ENCODE measurements around the gene ZNF444.

Gene ZNF444

GRCh38 chr19:56115490-56115889 is 25.6 kb upstream of the ZNF444 start:
- Histone ChIP-seq H3K27ac (ENCODE audit: low read depth, low read length) (no peak overlapping the region), H3K9me3 (ENCODE audit: control insufficient read depth in 1 of 2, low read length in 2 of 2) (no peaks in the 10 kb centered on the region), H3K4me1 (ENCODE audit: control insufficient read depth in 1 of 2, insufficient read depth in 2 of 2, low read length in 2 of 2) (peaks cover 69 to 77% of the 10 kb centered on the region in 2 donors)

GRCh38 chr19:56116606-56117005 is 24.5 kb upstream of the ZNF444 start:
- no peak overlapping the region for H3K27ac ChIP-seq (ENCODE audit: low read depth, low read length)
- H3K27me3 ChIP-seq (ENCODE audit: control insufficient read depth in 1 of 2, insufficient read depth in 2 of 2, low read length in 2 of 2), result no peaks in the 10 kb centered on the region
- H3K9ac ChIP-seq (ENCODE audit: low read depth in 1 of 2, low read length in 2 of 2), result no peak overlapping the region

More at GRCh38 chr19:56115490-56115889, 25.6 kb upstream of the ZNF444 start:
- Histone ChIP-seq H3K27me3 (ENCODE audit: control insufficient read depth in 1 of 2, insufficient read depth in 2 of 2, low read length in 2 of 2) (no peaks in the 10 kb centered on the region), H3K9ac (ENCODE audit: low read depth in 1 of 2, low read length in 2 of 2) (no peak overlapping the region), H3K36me3 (ENCODE audit: control insufficient read depth in 1 of 2, insufficient read depth in 2 of 2, low read length in 2 of 2) (peaks cover 2 to 12% of the 10 kb centered on the region in 2 donors), H3K4me3 (ENCODE audit: low read depth in 1 of 2, low read length in 2 of 2) (no peak overlapping the region)

GRCh38 chr19:56117376-56117884 is 23.7 kb upstream of the ZNF444 start:
- H3K27ac ChIP-seq (ENCODE audit: low read depth, low read length), result no peak overlapping the region
- H3K4me3 ChIP-seq (ENCODE audit: low read depth in 1 of 2, low read length in 2 of 2), result peak overlapping the region in 1 of 2 donors; percentile 6
- H3K27me3 ChIP-seq (ENCODE audit: control insufficient read depth in 1 of 2, insufficient read depth in 2 of 2, low read length in 2 of 2), result no peaks in the 10 kb centered on the region
- H3K9me3 ChIP-seq (ENCODE audit: control insufficient read depth in 1 of 2, low read length in 2 of 2), result no peaks in the 10 kb centered on the region
- peaks cover 2 to 12% of the 10 kb centered on the region in 2 donors for H3K36me3 ChIP-seq (ENCODE audit: control insufficient read depth in 1 of 2, insufficient read depth in 2 of 2, low read length in 2 of 2)
- H3K9ac ChIP-seq (ENCODE audit: low read depth in 1 of 2, low read length in 2 of 2), result no peak overlapping the region
- H3K4me1 ChIP-seq (ENCODE audit: control insufficient read depth in 1 of 2, insufficient read depth in 2 of 2, low read length in 2 of 2), result peaks cover 55 to 64% of the 10 kb centered on the region in 2 donors

More at GRCh38 chr19:56116606-56117005, 24.5 kb upstream of the ZNF444 start:
- H3K9me3 ChIP-seq (ENCODE audit: control insufficient read depth in 1 of 2, low read length in 2 of 2), result no peaks in the 10 kb centered on the region
- H3K36me3 ChIP-seq (ENCODE audit: control insufficient read depth in 1 of 2, insufficient read depth in 2 of 2, low read length in 2 of 2), result peaks cover 2 to 12% of the 10 kb centered on the region in 2 donors
- H3K4me1 ChIP-seq (ENCODE audit: control insufficient read depth in 1 of 2, insufficient read depth in 2 of 2, low read length in 2 of 2), result peaks cover 58 to 67% of the 10 kb centered on the region in 2 donors
- H3K4me3 ChIP-seq (ENCODE audit: low read depth in 1 of 2, low read length in 2 of 2), result no peak overlapping the region

- Histone ChIP-seq H3K27ac (ENCODE audit: low read depth, low read length) (no peak overlapping the region), H3K9ac (ENCODE audit: low read depth in 1 of 2, low read length in 2 of 2) (no peak overlapping the region)
Observed at GRCh38 chr19:56117889-56118288, 23.2 kb upstream of the ZNF444 start.

GRCh38 chr19:56118666-56119581 is 22.2 kb upstream of the ZNF444 start:
- peak overlapping the region; percentile 69 to 79 for H3K4me3 ChIP-seq (ENCODE audit: low read depth in 1 of 2, low read length in 2 of 2)
- H3K4me1 ChIP-seq (ENCODE audit: control insufficient read depth in 1 of 2, insufficient read depth in 2 of 2, low read length in 2 of 2), result peaks cover 44 to 52% of the 10 kb centered on the region in 2 donors
- no peaks in the 10 kb centered on the region for H3K27me3 ChIP-seq (ENCODE audit: control insufficient read depth in 1 of 2, insufficient read depth in 2 of 2, low read length in 2 of 2)
- peak overlapping the region; percentile 93 for H3K27ac ChIP-seq (ENCODE audit: low read depth, low read length)
- peaks cover 2 to 12% of the 10 kb centered on the region in 2 donors for H3K36me3 ChIP-seq (ENCODE audit: control insufficient read depth in 1 of 2, insufficient read depth in 2 of 2, low read length in 2 of 2)
- H3K9ac ChIP-seq (ENCODE audit: low read depth in 1 of 2, low read length in 2 of 2), result peak overlapping the region; percentile 80 to 82
- no peaks in the 10 kb centered on the region for H3K9me3 ChIP-seq (ENCODE audit: control insufficient read depth in 1 of 2, low read length in 2 of 2)

More at GRCh38 chr19:56117889-56118288, 23.2 kb upstream of the ZNF444 start:
- Histone ChIP-seq H3K9me3 (ENCODE audit: control insufficient read depth in 1 of 2, low read length in 2 of 2) (no peaks in the 10 kb centered on the region), H3K27me3 (ENCODE audit: control insufficient read depth in 1 of 2, insufficient read depth in 2 of 2, low read length in 2 of 2) (no peaks in the 10 kb centered on the region), H3K4me3 (ENCODE audit: low read depth in 1 of 2, low read length in 2 of 2) (no peak overlapping the region), H3K4me1 (ENCODE audit: control insufficient read depth in 1 of 2, insufficient read depth in 2 of 2, low read length in 2 of 2) (peaks cover 51 to 61% of the 10 kb centered on the region in 2 donors), H3K36me3 (ENCODE audit: control insufficient read depth in 1 of 2, insufficient read depth in 2 of 2, low read length in 2 of 2) (peaks cover 2 to 12% of the 10 kb centered on the region in 2 donors)

GRCh38 chr19:56119582-56119978 is 21.5 kb upstream of the ZNF444 start:
- H3K4me3 ChIP-seq (ENCODE audit: low read depth in 1 of 2, low read length in 2 of 2), result peak overlapping the region; percentile 69 to 79
- peaks cover 43 to 48% of the 10 kb centered on the region in 2 donors for H3K4me1 ChIP-seq (ENCODE audit: control insufficient read depth in 1 of 2, insufficient read depth in 2 of 2, low read length in 2 of 2)
- H3K27me3 ChIP-seq (ENCODE audit: control insufficient read depth in 1 of 2, insufficient read depth in 2 of 2, low read length in 2 of 2), result no peaks in the 10 kb centered on the region
- peaks cover 2 to 12% of the 10 kb centered on the region in 2 donors for H3K36me3 ChIP-seq (ENCODE audit: control insufficient read depth in 1 of 2, insufficient read depth in 2 of 2, low read length in 2 of 2)
- no peaks in the 10 kb centered on the region for H3K9me3 ChIP-seq (ENCODE audit: control insufficient read depth in 1 of 2, low read length in 2 of 2)
- H3K9ac ChIP-seq (ENCODE audit: low read depth in 1 of 2, low read length in 2 of 2), result peak overlapping the region; percentile 80 to 82
- peak overlapping the region; percentile 93 for H3K27ac ChIP-seq (ENCODE audit: low read depth, low read length)

GRCh38 chr19:56120002-56120370 is 21.1 kb upstream of the ZNF444 start:
- Histone ChIP-seq H3K9me3 (ENCODE audit: control insufficient read depth in 1 of 2, low read length in 2 of 2) (no peaks in the 10 kb centered on the region), H3K4me1 (ENCODE audit: control insufficient read depth in 1 of 2, insufficient read depth in 2 of 2, low read length in 2 of 2) (peaks cover 39 to 44% of the 10 kb centered on the region in 2 donors), H3K27me3 (ENCODE audit: control insufficient read depth in 1 of 2, insufficient read depth in 2 of 2, low read length in 2 of 2) (no peaks in the 10 kb centered on the region), H3K27ac (ENCODE audit: low read depth, low read length) (peak overlapping the region; percentile 93), H3K36me3 (ENCODE audit: control insufficient read depth in 1 of 2, insufficient read depth in 2 of 2, low read length in 2 of 2) (peaks cover 2 to 10% of the 10 kb centered on the region in 2 donors), H3K9ac (ENCODE audit: low read depth in 1 of 2, low read length in 2 of 2) (peak overlapping the region; percentile 80 to 82), H3K4me3 (ENCODE audit: low read depth in 1 of 2, low read length in 2 of 2) (peak overlapping the region; percentile 69 to 79)

GRCh38 chr19:56120371-56121179 is 20.5 kb upstream of the ZNF444 start:
- Histone ChIP-seq H3K9ac (ENCODE audit: low read depth in 1 of 2, low read length in 2 of 2) (peak overlapping the region; percentile 80 to 82), H3K4me1 (ENCODE audit: control insufficient read depth in 1 of 2, insufficient read depth in 2 of 2, low read length in 2 of 2) (peaks cover 38 to 44% of the 10 kb centered on the region in 2 donors)

GRCh38 chr19:56121180-56122167 is 19.6 kb upstream of the ZNF444 start, which contains the start of gene ZNF787:
Gene ZNF787, minus strand, starts transcription at chr19:56121295. Its CDS starts 18,078 bp downstream, at chr19:56103217.
- peak within 1 kb of the TSS; percentile 80 to 82 for H3K9ac ChIP-seq (ENCODE audit: low read depth in 1 of 2, low read length in 2 of 2)
- H3K4me3 ChIP-seq (ENCODE audit: low read depth in 1 of 2, low read length in 2 of 2), result peak within 1 kb of the TSS; percentile 70 to 79
- peaks cover 2 to 8% of the 10 kb centered on the region in 2 donors for H3K36me3 ChIP-seq (ENCODE audit: control insufficient read depth in 1 of 2, insufficient read depth in 2 of 2, low read length in 2 of 2)
- no peaks in the 10 kb centered on the region for H3K27me3 ChIP-seq (ENCODE audit: control insufficient read depth in 1 of 2, insufficient read depth in 2 of 2, low read length in 2 of 2)
- H3K27ac ChIP-seq (ENCODE audit: low read depth, low read length), result peak within 1 kb of the TSS; percentile 93
- H3K9me3 ChIP-seq (ENCODE audit: control insufficient read depth in 1 of 2, low read length in 2 of 2), result no peaks in the 10 kb centered on the region
- H3K4me1 ChIP-seq (ENCODE audit: control insufficient read depth in 1 of 2, insufficient read depth in 2 of 2, low read length in 2 of 2), result peaks cover 42 to 52% of the 10 kb centered on the region in 2 donors

More at GRCh38 chr19:56120371-56121179, 20.5 kb upstream of the ZNF444 start:
- H3K27me3 ChIP-seq (ENCODE audit: control insufficient read depth in 1 of 2, insufficient read depth in 2 of 2, low read length in 2 of 2), result no peaks in the 10 kb centered on the region
- peak overlapping the region; percentile 69 to 79 for H3K4me3 ChIP-seq (ENCODE audit: low read depth in 1 of 2, low read length in 2 of 2)
- H3K9me3 ChIP-seq (ENCODE audit: control insufficient read depth in 1 of 2, low read length in 2 of 2), result no peaks in the 10 kb centered on the region
- peak overlapping the region; percentile 93 for H3K27ac ChIP-seq (ENCODE audit: low read depth, low read length)
- H3K36me3 ChIP-seq (ENCODE audit: control insufficient read depth in 1 of 2, insufficient read depth in 2 of 2, low read length in 2 of 2), result peaks cover 2 to 8% of the 10 kb centered on the region in 2 donors

Data from duodenal mucosa (tissue), 2 donors.